Left hindlimb (tissue), 1 donor: ENCODE results near the gene C2orf81.
A peak's percentile ranks its signal among the peaks of the same experiment; 100 is the strongest.
"Not testable (repeated sequence)": the region's sequence is repeated elsewhere in the genome, so short reads cannot be mapped to it uniquely, and the experiment has no call there.

Experiments used
- DNase-seq: peaks from one replicate; pipeline ENCODE4 v3.0.0-alpha.2; 2018

C2orf81 gene

DNA sequence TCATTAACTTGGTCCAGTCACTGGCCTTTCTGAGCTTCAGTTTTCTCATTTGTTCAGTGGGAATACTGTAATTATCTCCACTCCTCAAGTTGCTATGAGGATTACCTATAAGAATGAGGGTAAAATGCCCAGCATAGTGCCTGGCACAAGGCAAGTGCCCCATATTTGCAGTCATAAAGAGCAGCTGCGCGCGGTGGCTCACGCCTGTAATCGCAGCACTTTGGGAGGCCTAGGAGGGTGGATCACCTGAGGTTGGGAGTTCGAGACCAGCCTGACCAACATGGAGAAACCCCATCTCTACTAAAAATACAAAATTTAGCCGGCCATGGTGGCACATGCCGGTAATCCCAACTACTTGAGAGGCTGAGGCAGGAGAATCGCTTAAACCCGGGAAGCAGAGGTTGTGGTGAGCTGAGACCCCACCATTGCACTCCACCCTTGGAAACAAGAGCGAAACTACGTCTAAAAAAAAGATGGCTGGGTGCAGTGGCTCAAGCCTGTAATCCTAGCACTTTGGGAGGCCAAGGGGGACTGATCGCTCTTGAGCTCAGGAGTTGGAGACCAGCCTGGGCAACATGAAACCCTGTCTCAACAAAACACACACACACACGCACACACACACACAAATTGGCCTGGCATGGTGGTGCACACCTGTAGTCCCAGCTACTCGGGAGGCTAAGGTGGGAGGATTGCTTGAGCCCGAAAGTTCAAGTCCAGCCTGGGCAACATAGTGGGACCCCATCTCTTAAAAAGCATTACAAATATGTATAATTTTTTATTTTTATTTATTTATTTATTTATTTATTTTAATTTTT is 21.3 kb upstream of the C2orf81 start:
- DNase-seq = not testable (repeated sequence)

GRCh38 chr2:74441690-74442482 is 20.5 kb upstream of the C2orf81 start, which contains the start of gene RTKN:
Gene RTKN (minus strand): TSS chr2:74441937. CDS start chr2:74441816, 121 bp downstream.
- DNase-seq = no peak

GRCh38 chr2:74441170-74441689 is 19.8 kb upstream of the C2orf81 start:
- no peak for DNase-seq

- peak; percentile 97 for DNase-seq
Observed at GRCh38 chr2:74440378-74441169, 19.2 kb upstream of the C2orf81 start.

GRCh38 chr2:74439803-74440377 is 18.5 kb upstream of the C2orf81 start:
- peak; percentile 93 for DNase-seq

DNA sequence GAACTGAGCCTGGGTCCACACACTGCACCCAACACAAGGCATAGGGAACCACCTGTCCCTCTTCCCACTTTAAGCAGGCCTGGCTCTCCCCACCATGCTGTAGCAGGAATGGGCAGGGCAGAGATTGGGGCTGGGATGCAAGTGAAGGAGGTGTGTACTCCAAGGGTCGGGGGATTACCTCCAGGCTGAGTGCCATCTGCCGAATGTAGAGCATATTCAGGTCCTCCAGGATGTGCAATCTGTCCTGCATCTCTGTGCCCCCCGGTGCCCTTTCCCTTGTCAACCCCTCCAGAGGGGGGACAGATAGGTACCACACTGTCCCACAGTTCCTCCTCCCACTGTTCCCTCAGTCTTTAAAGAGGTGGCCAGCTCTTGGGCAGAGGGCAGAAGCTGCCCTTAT is 18.0 kb upstream of the C2orf81 start:
- DNase-seq = no peak

DNA sequence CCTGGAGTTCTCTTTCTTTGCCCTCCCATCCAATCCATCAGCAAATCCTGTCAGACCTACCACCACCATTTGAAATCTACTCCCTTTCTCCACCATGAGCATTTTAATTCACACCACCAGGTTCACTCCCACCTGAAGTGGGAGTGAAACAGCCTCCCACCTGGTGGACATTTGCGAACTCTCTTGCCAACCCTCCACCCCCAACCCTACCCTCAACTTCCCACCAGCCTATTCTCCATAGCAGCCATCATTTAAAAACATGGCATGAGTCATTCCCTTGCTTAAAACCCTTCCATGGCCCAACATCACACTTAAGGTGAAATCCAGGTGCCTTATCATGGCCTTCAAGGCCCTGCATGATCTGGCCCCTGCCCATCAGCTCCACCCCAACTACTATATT is 16.8 kb upstream of the C2orf81 start:
- DNase-seq = no peak

DNA sequence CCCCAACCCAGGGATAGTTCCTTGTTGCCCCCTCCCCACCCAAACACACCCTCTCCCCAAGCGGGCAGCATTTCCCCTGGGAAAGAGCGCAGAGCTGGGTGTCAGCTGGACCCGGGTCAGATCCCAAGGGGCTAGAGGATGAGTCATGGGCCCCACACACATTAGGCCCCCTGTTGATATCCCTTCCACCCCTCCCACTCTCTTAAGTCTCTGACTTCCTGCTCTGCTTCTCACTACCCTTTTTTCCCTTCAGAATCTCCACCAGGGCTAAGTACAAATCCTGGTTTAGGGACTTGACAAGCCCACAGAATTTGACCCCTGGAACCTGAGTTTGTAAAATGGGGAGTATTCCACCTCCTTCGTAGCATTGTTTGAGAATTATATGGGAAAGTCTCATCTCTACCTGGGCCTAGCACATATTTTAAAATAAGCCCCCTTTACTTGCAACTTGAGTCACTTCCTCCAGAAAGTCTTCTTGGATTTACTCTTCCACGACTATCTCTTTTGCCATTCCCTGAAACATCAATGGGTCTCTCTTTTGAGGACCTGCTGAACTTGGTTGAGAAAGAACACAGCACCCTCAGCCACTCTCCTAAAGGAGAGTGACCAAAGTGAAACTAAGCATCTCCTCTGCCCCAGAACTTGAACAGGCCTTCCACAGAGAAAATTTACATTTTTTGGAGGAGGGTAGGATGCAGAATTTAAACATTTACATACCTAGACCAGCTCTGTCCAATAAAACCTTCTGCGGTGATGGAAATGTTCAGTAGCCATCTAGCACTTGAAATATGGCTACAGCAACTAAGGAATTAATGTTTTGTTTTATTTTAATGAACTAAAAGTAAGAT is 15.7 kb upstream of the C2orf81 start:
- DNase-seq = no peak

DNA sequence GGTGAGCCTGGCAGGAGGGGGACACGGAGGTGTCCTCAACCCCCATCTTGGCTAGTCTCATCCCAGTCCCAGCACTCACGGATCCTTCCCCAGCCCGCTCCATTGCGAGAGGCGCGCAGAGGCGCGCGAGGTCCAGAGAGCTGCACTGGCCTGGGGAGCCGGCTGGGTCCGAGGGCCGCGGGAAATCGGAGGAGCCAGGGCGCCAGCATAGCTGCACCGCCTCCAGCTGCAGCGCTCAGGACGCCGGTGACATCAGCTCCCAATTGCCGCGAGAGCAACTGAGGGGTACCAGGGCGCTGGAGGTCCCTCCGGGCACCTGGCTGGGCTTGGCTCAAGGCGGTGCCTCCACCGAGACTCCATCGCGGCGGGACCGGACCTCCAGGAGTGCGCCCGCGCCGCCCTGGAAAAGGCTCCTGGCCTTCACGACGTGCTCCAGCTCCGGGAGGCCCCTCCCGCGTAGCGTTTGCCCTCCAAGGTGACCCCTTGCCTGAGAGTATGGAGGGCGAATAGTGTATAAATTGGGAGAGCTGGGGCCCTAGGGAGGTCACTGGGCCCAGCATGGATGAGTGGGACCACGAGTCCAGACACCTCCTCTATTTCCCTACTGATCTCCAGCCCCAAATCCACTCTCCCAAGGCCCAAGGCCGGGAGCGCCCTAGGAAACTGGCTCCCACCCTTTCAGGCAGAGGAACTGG is 14.8 kb upstream of the C2orf81 start:
- no peak for DNase-seq

DNA sequence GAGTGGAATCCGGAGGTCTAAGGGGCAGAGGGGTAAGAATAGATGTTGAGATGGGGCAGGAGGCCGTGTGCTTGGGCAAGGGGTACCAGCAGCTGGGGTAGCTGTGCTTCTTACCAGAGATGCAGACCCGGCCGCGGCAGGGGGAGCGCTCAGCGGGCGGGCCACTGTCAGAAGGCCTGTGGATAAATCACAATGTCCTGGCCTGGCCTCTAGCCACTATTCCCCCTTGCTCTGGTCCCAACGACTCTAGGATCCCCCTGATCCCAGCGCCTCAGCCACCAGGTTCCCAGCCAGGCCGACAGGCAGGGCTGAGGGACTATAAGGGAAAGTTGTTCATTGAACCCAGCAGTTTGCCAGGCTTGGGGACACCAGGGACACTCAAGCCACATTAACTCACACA is 9.1 kb upstream of the C2orf81 start:
- DNase-seq = no peak

- no peak for DNase-seq
Observed at GRCh38 chr2:74429487-74430451, 8.3 kb upstream of the C2orf81 start.

- DNase-seq = no peak
Observed at GRCh38 chr2:74428675-74429074, 7.3 kb upstream of the C2orf81 start.

- no peak for DNase-seq
Observed at GRCh38 chr2:74427551-74427950, 6.1 kb upstream of the C2orf81 start.

DNA sequence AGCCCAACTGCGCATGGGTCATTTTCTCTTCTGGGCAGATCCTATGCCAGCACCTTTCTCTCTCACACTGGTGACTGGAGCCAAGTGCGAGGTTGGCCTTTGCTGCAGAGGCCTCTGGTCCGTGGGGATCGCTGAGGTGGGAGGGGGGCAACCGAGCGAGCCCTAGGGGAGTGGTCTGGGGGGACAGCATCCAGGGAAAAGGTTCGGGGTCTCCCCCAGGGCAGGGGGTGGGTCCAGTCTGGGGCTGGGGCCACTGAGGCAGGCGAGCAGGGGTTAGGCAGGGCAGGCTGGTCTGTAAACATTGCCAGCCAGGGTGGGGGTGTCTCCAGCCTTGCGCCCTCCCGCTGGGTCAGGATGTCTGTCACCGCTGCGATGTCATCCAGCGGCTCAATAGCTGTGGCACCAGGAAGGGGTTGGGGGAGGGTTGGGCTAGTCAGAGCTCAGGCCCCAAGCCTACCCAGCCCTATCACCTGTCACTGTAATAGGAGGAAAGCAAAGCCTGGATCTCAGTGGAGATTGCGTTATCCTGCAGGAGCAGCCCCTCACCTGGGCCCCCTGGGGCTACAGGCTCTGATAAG is 4.9 kb upstream of the C2orf81 start:
- no peak for DNase-seq

- DNase-seq = no peak
Observed at GRCh38 chr2:74425523-74425922, 4.1 kb upstream of the C2orf81 start.

GRCh38 chr2:74424995-74425406 is 3.6 kb upstream of the C2orf81 start:
- DNase-seq = no peak

GRCh38 chr2:74424139-74424992 is 2.9 kb upstream of the C2orf81 start:
- DNase-seq = no peak
